Thyroid gland (tissue), 4 donors: ENCODE results near the gene SSH3. TPM values are rescaled to one million over a fixed set of nuclear protein-coding genes. Genes with fewer than 3 reads are reported as not detected.
A peak's percentile ranks its signal among the peaks of the same experiment; 100 is the strongest.

Source experiments
- DNase-seq, 2 donors: peaks; one replicate each; pipeline ENCODE4 v3.0.0-alpha.2; 2019
- H3K27ac ChIP-seq, 3 donors: fragments of 200-600 bp; sonication (generic); 1 replicate in 2 of 3; 2 replicates in 1 of 3; pipeline ENCODE4 v1.5.1; 2016 to 2019; ENCODE audit warnings: mild to moderate bottlenecking in 1 of 3, moderate library complexity in 1 of 3
- H3K27me3 ChIP-seq: fragments of 200-600 bp; sonication (generic); one replicate; pipeline ENCODE4 v1.5.1; 2019
- H3K36me3 ChIP-seq, 2 donors: fragments of 200-600 bp; sonication (generic); one replicate each; pipeline ENCODE4 v1.5.1; 2016 to 2019
- H3K4me1 ChIP-seq, 2 donors: fragments of 200-600 bp; sonication (generic); one replicate each; pipeline ENCODE4 v1.5.1; 2017 to 2019
- H3K4me3 ChIP-seq, 3 donors: fragments of 200-600 bp; sonication (generic); replicated peaks in 1 of 3; 1 replicate in 2 of 3; 2 replicates in 1 of 3; pipeline ENCODE4 v1.5.1; 2016; ENCODE audit warnings: mild to moderate bottlenecking in 1 of 3
- H3K9me3 ChIP-seq: fragments of 200-600 bp; sonication (generic); one replicate; pipeline ENCODE4 v1.5.1; 2017
- POLR2A ChIP-seq, 2 donors: fragments of 450-650 bp; IDR thresholded peaks; one replicate each; pipeline ENCODE4 v1.6.1; 2017; ENCODE audit warnings: antibody characterized with exemption in 2 of 2, mild to moderate bottlenecking in 2 of 2, moderate library complexity in 1 of 2
- WGBS, 2 donors: methylation state at CpG; one replicate each; pipeline ENCODE4 v1.1.5; 2017; 5-methylcytosine and 5-hydroxymethylcytosine counted together
- intact Hi-C: fragments of 100-400 bp; cut with DNase I; formaldehyde crosslinking; loops from one replicate; pipeline ENCODE4 v1.15.1; 2023
- total RNA-seq, 4 donors: library from RNA; depleted of rRNA; stranded (reverse); fragments of >200 nt; gene quantifications; one replicate each; pipeline ENCODE4 v1.2.3, GENCODE V29; 2016
- TF ChIP-seq, protein P1 (sequence below), 6 experiments: fragments of 200-600 bp in 3 of 6; fragments of 450-650 bp in 3 of 6; sonication (generic) in 3 of 6; IDR thresholded peaks; one replicate each; pipeline ENCODE4 v1.5.1; 2016 to 2019; ENCODE audit warnings: antibody characterized with exemption in 6 of 6, mild to moderate bottlenecking in 2 of 6, inconsistent platforms in 1 of 6, moderate library complexity in 1 of 6

Gene SSH3
- total RNA-seq, 4 donors from 2014 or later = 50.5 to 59.9 (median 54.4) TPM

- H3K4me3 ChIP-seq = peak within 1 kb of the TSS; percentile 36 to 88 (median 73)
- peaks cover 20 to 32% of the 10 kb centered on the region in 2 donors for H3K36me3 ChIP-seq
- intact Hi-C loops = no loop called here
- no peaks in the 10 kb centered on the region for H3K9me3 ChIP-seq
- WGBS, 2 donors = no CpG with 5 or more reads among the region's 56 CpGs
- peak within 1 kb of the TSS; percentile 90 to 95 (median 93) for H3K27ac ChIP-seq
- TF ChIP-seq, protein P1, sequence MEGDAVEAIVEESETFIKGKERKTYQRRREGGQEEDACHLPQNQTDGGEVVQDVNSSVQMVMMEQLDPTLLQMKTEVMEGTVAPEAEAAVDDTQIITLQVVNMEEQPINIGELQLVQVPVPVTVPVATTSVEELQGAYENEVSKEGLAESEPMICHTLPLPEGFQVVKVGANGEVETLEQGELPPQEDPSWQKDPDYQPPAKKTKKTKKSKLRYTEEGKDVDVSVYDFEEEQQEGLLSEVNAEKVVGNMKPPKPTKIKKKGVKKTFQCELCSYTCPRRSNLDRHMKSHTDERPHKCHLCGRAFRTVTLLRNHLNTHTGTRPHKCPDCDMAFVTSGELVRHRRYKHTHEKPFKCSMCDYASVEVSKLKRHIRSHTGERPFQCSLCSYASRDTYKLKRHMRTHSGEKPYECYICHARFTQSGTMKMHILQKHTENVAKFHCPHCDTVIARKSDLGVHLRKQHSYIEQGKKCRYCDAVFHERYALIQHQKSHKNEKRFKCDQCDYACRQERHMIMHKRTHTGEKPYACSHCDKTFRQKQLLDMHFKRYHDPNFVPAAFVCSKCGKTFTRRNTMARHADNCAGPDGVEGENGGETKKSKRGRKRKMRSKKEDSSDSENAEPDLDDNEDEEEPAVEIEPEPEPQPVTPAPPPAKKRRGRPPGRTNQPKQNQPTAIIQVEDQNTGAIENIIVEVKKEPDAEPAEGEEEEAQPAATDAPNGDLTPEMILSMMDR (IDR thresholded peaks at IDR 0.05) = no peak
- TF ChIP-seq POLR2A (IDR thresholded peaks at IDR 0.05) = no peak
- no peaks in the 10 kb centered on the region for H3K27me3 ChIP-seq
- H3K4me1 ChIP-seq = peaks cover 15 to 27% of the 10 kb centered on the region in 2 donors
- DNase-seq = no peak
Measured at GRCh38 chr11:67289226-67289650, 14.1 kb upstream of the SSH3 start, which contains the start of gene ANKRD13D. Gene ANKRD13D (plus strand): TSS chr11:67289303. CDS start chr11:67289461, 158 bp downstream.

- 24 to 32% methylated on average over 17 to 18 of the region's 36 CpGs for WGBS, 2 donors
- no peaks in the 10 kb centered on the region for H3K9me3 ChIP-seq
- intact Hi-C loops = no loop called here
- peak in 1 of 2 donors; percentile 41 for DNase-seq
- H3K4me3 ChIP-seq = peak overlapping the region; percentile 18 to 88 (median 24)
- H3K4me1 ChIP-seq = peaks cover 15 to 27% of the 10 kb centered on the region in 2 donors
- peaks cover 14 to 26% of the 10 kb centered on the region in 2 donors for H3K36me3 ChIP-seq
- no peaks in the 10 kb centered on the region for H3K27me3 ChIP-seq
- H3K27ac ChIP-seq = peak overlapping the region in 2 of 3 donors; percentile 50 to 58
- TF ChIP-seq, protein P1 (IDR thresholded peaks at IDR 0.05) = no peak
- no peak for TF ChIP-seq POLR2A (IDR thresholded peaks at IDR 0.05)
Measured at GRCh38 chr11:67289651-67290479, 13.5 kb upstream of the SSH3 start.

- DNase-seq = no peak
- TF ChIP-seq, protein P1 (IDR thresholded peaks at IDR 0.05) = no peak
- no peak for TF ChIP-seq POLR2A (IDR thresholded peaks at IDR 0.05)
- 73 to 89% methylated on average over 1 to 6 of the region's 7 CpGs for WGBS, 2 donors
- intact Hi-C loops = no loop called here
- Histone ChIP-seq H3K27me3 (no peaks in the 10 kb centered on the region), H3K27ac (peak overlapping the region in 1 of 3 donors; percentile 11), H3K4me3 (no peak overlapping the region), H3K36me3 (peaks cover 4 to 17% of the 10 kb centered on the region in 2 donors), H3K9me3 (no peaks in the 10 kb centered on the region), H3K4me1 (peaks cover 15 to 27% of the 10 kb centered on the region in 2 donors)
Measured at GRCh38 chr11:67290801-67291200, 12.5 kb upstream of the SSH3 start.

- H3K9me3 ChIP-seq = no peaks in the 10 kb centered on the region
- DNase-seq = no peak
- peaks cover 1 to 11% of the 10 kb centered on the region in 2 donors for H3K36me3 ChIP-seq
- WGBS, 2 donors = 89 to 96% methylated on average over 24 to 26 of the region's 33 CpGs
- TF ChIP-seq, protein P1 (IDR thresholded peaks at IDR 0.05) = no peak
- TF ChIP-seq POLR2A (IDR thresholded peaks at IDR 0.05) = no peak
- H3K4me3 ChIP-seq = no peak overlapping the region
- H3K27ac ChIP-seq = no peak overlapping the region
- H3K4me1 ChIP-seq = peaks cover 15 to 27% of the 10 kb centered on the region in 2 donors
- intact Hi-C loops = no loop called here
- no peaks in the 10 kb centered on the region for H3K27me3 ChIP-seq
Measured at GRCh38 chr11:67291481-67292381, 11.6 kb upstream of the SSH3 start.
